ENCODE data around the gene CA10. TPM values are rescaled to one million over a fixed set of nuclear protein-coding genes. Genes with fewer than 3 reads are reported as not detected.

CA10 gene
- total and polyA plus RNA-seq, 5 experiments from 2014 or later = not detected

GRCh38 chr17:52079496-52079895, 79.0 kb downstream of the CA10 start:
- H3K9me3 Mint-ChIP-seq = peaks cover 0 to 10% (median 2%) of the 10 kb centered on the region in 9 donors
- H3K4me3 Mint-ChIP-seq = no peak overlapping the region
- H3K27me3 Mint-ChIP-seq = peaks cover 0 to 11% (median 7%) of the 10 kb centered on the region in 5 donors
- H3K36me3 Mint-ChIP-seq = no peaks in the 10 kb centered on the region
- DNase-seq (no peak), ATAC-seq (no peak)
- no peak overlapping the region for H3K27ac Mint-ChIP-seq
- no peaks in the 10 kb centered on the region for H3K4me1 Mint-ChIP-seq
- POLR2A ChIA-PET = no interaction called here

GRCh38 chr17:52071712-52072111, 86.8 kb downstream of the CA10 start:
- Mint-ChIP-seq H3K9me3 (peaks cover 0 to 17% (median 2%) of the 10 kb centered on the region in 9 donors), H3K4me3 (no peak overlapping the region), H3K4me1 (no peaks in the 10 kb centered on the region), H3K27me3 (peaks cover 2 to 24% (median 12%) of the 10 kb centered on the region in 5 donors), H3K27ac (peak overlapping the region in 1 of 10 donors; percentile 31), H3K36me3 (no peaks in the 10 kb centered on the region)
- ATAC-seq = no peak
- DNase-seq = no peak
- POLR2A ChIA-PET = no interaction called here

- Mint-ChIP-seq H3K9me3 (peaks cover 2 to 21% (median 10%) of the 10 kb centered on the region in 9 donors), H3K36me3 (no peaks in the 10 kb centered on the region), H3K27me3 (peaks cover 3 to 10% (median 4%) of the 10 kb centered on the region in 5 donors), H3K27ac (no peak overlapping the region), H3K4me1 (no peaks in the 10 kb centered on the region), H3K4me3 (no peak overlapping the region)
- POLR2A ChIA-PET = no interaction called here
- ATAC-seq (no peak), DNase-seq (no peak)
These were observed 93.7 kb downstream of the CA10 start for GRCh38 chr17:52064791-52065211.

GRCh38 chr17:52049496-52049895, 109.0 kb downstream of the CA10 start:
- no peaks in the 10 kb centered on the region for H3K36me3 Mint-ChIP-seq
- H3K4me3 Mint-ChIP-seq = no peak overlapping the region
- H3K4me1 Mint-ChIP-seq = no peaks in the 10 kb centered on the region
- peaks cover 0 to 30% (median 6%) of the 10 kb centered on the region in 9 donors for H3K9me3 Mint-ChIP-seq
- ATAC-seq = no peak
- H3K27ac Mint-ChIP-seq = no peak overlapping the region
- POLR2A ChIA-PET = no interaction called here
- no peak for DNase-seq
- peaks cover 3 to 27% (median 9%) of the 10 kb centered on the region in 5 donors for H3K27me3 Mint-ChIP-seq

GRCh38 chr17:52049051-52049450, 109.5 kb downstream of the CA10 start:
- Mint-ChIP-seq H3K4me1 (no peaks in the 10 kb centered on the region), H3K9me3 (peaks cover 0 to 30% (median 5%) of the 10 kb centered on the region in 9 donors), H3K4me3 (no peak overlapping the region), H3K27me3 (peaks cover 3 to 31% (median 9%) of the 10 kb centered on the region in 5 donors), H3K27ac (no peak overlapping the region), H3K36me3 (no peaks in the 10 kb centered on the region)
- no peak for DNase-seq
- POLR2A ChIA-PET = no interaction called here
- no peak for ATAC-seq

- H3K4me1 Mint-ChIP-seq = no peaks in the 10 kb centered on the region
- no peak for ATAC-seq
- H3K36me3 Mint-ChIP-seq = no peaks in the 10 kb centered on the region
- H3K9me3 Mint-ChIP-seq = peaks cover 0 to 28% (median 5%) of the 10 kb centered on the region in 9 donors
- H3K4me3 Mint-ChIP-seq = no peak overlapping the region
- POLR2A ChIA-PET = no interaction called here
- H3K27ac Mint-ChIP-seq = no peak overlapping the region
- H3K27me3 Mint-ChIP-seq = peaks cover 3 to 36% (median 9%) of the 10 kb centered on the region in 5 donors
- DNase-seq = no peak
These were observed 110.2 kb downstream of the CA10 start for GRCh38 chr17:52048137-52048898.

GRCh38 chr17:52047086-52047485, 111.4 kb downstream of the CA10 start:
- DNase-seq (no peak), ATAC-seq (no peak)
- Mint-ChIP-seq H3K4me3 (no peak overlapping the region), H3K4me1 (no peaks in the 10 kb centered on the region), H3K36me3 (no peaks in the 10 kb centered on the region), H3K9me3 (peaks cover 0 to 20% (median 4%) of the 10 kb centered on the region in 9 donors), H3K27ac (no peak overlapping the region), H3K27me3 (peaks cover 3 to 44% (median 9%) of the 10 kb centered on the region in 5 donors)
- POLR2A ChIA-PET = no interaction called here

- ATAC-seq (no peak), DNase-seq (no peak)
- POLR2A ChIA-PET = no interaction called here
- Mint-ChIP-seq H3K36me3 (no peaks in the 10 kb centered on the region), H3K4me3 (no peak overlapping the region), H3K4me1 (no peaks in the 10 kb centered on the region), H3K27ac (no peak overlapping the region), H3K27me3 (peaks cover 0 to 23% (median 5%) of the 10 kb centered on the region in 5 donors), H3K9me3 (peaks cover 0 to 20% (median 0%) of the 10 kb centered on the region in 9 donors)
These were observed 117.3 kb downstream of the CA10 start for GRCh38 chr17:52041123-52041617.

GRCh38 chr17:52036416-52036815, 122.1 kb downstream of the CA10 start:
- Mint-ChIP-seq H3K27ac (no peak overlapping the region), H3K27me3 (peaks cover 0 to 11% (median 0%) of the 10 kb centered on the region in 5 donors), H3K4me1 (no peaks in the 10 kb centered on the region), H3K9me3 (peaks cover 0 to 20% (median 0%) of the 10 kb centered on the region in 9 donors), H3K36me3 (no peaks in the 10 kb centered on the region), H3K4me3 (no peak overlapping the region)
- ATAC-seq (no peak), DNase-seq (no peak)
- POLR2A ChIA-PET = no interaction called here

GRCh38 chr17:52035336-52035915, 123.1 kb downstream of the CA10 start:
- peaks cover 0 to 11% (median 0%) of the 10 kb centered on the region in 9 donors for H3K9me3 Mint-ChIP-seq
- H3K4me1 Mint-ChIP-seq = no peaks in the 10 kb centered on the region
- no peaks in the 10 kb centered on the region for H3K36me3 Mint-ChIP-seq
- H3K27ac Mint-ChIP-seq = no peak overlapping the region
- H3K27me3 Mint-ChIP-seq = peaks cover 0 to 15% (median 2%) of the 10 kb centered on the region in 5 donors
- POLR2A ChIA-PET = no interaction called here
- DNase-seq (no peak), ATAC-seq (no peak)
- no peak overlapping the region for H3K4me3 Mint-ChIP-seq

- Mint-ChIP-seq H3K36me3 (no peaks in the 10 kb centered on the region), H3K27me3 (peaks cover 1 to 25% (median 8%) of the 10 kb centered on the region in 5 donors), H3K4me1 (no peaks in the 10 kb centered on the region), H3K9me3 (peaks cover 0 to 9% (median 0%) of the 10 kb centered on the region in 9 donors), H3K27ac (no peak overlapping the region), H3K4me3 (no peak overlapping the region)
- no peak for DNase-seq
- POLR2A ChIA-PET = no interaction called here
- no peak for ATAC-seq
These were observed 126.1 kb downstream of the CA10 start for GRCh38 chr17:52032454-52032853.

- H3K27me3 Mint-ChIP-seq = peaks cover 1 to 25% (median 8%) of the 10 kb centered on the region in 5 donors
- H3K4me1 Mint-ChIP-seq = no peaks in the 10 kb centered on the region
- H3K9me3 Mint-ChIP-seq = peaks cover 0 to 9% (median 0%) of the 10 kb centered on the region in 9 donors
- ATAC-seq (no peak), DNase-seq (no peak)
- POLR2A ChIA-PET = no interaction called here
- no peaks in the 10 kb centered on the region for H3K36me3 Mint-ChIP-seq
- no peak overlapping the region for H3K4me3 Mint-ChIP-seq
- H3K27ac Mint-ChIP-seq = no peak overlapping the region
These were observed 128.5 kb downstream of the CA10 start for GRCh38 chr17:52030052-52030451.

GRCh38 chr17:52027620-52028295, 130.8 kb downstream of the CA10 start:
- Mint-ChIP-seq H3K9me3 (peaks cover 0 to 6% (median 0%) of the 10 kb centered on the region in 9 donors), H3K4me3 (no peak overlapping the region), H3K36me3 (no peaks in the 10 kb centered on the region), H3K4me1 (no peaks in the 10 kb centered on the region), H3K27ac (no peak overlapping the region), H3K27me3 (peaks cover 2 to 22% (median 8%) of the 10 kb centered on the region in 5 donors)
- no peak for DNase-seq
- POLR2A ChIA-PET = no interaction called here
- no peak for ATAC-seq

All from naive thymus-derived CD8-positive, alpha-beta T cell (primary cell).